ENCODE results near the gene PRR7.

- no peak for TF ChIP-seq REST (IDR thresholded peaks at IDR 0.05; ENCODE audit: low read depth)
- TF ChIP-seq USF1 (IDR thresholded peaks at IDR 0.05), result no peak
- TF ChIP-seq FOXM1 (IDR thresholded peaks at IDR 0.05; ENCODE audit: borderline replicate concordance, low read depth), result no peak
- TF ChIP-seq RAD21 (IDR thresholded peaks at IDR 0.05; ENCODE audit: low read depth), result no peak
- no peak for TF ChIP-seq TCF12 (IDR thresholded peaks at IDR 0.05; ENCODE audit: low read depth)
- TF ChIP-seq EP300 (IDR thresholded peaks at IDR 0.05; ENCODE audit: borderline replicate concordance), result 0 out of 2 replicates have a peak, but pooled peaks have one; percentile 38
- TF ChIP-seq YY1 (IDR thresholded peaks at IDR 0.05; ENCODE audit: low read depth), result 0 out of 2 replicates have a peak, but pooled peaks have one; percentile 6
- 0 out of 2 replicates have a peak, but pooled peaks have one; percentile 47 for TF ChIP-seq MAX (IDR thresholded peaks at IDR 0.05)
- peak; percentile 87 for TF ChIP-seq NFIC (IDR thresholded peaks at IDR 0.05)
- TF ChIP-seq TEAD4 (IDR thresholded peaks at IDR 0.05), result no peak; the same call in 1 of the 2 replicates
- no peak for TF ChIP-seq CEBPB (IDR thresholded peaks at IDR 0.05)
- TF ChIP-seq EGR1 (IDR thresholded peaks at IDR 0.05), result no peak
- TF ChIP-seq TAF1 (IDR thresholded peaks at IDR 0.05; ENCODE audit: low read depth), result no peak
These were observed 49.6 kb downstream of the PRR7 start for GRCh38 chr5:177496070-177496726.

All from Ishikawa (cell line).